ENCODE results near the gene CRLF3. TPM values are rescaled to one million over a fixed set of nuclear protein-coding genes. Genes with fewer than 3 reads are reported as not detected.

The CRLF3 gene
- total and polyA plus RNA-seq, 2 donors (not counting 1 experiment from before 2014, with no cell fraction given), result 31.6 to 83.2 TPM

DNA sequence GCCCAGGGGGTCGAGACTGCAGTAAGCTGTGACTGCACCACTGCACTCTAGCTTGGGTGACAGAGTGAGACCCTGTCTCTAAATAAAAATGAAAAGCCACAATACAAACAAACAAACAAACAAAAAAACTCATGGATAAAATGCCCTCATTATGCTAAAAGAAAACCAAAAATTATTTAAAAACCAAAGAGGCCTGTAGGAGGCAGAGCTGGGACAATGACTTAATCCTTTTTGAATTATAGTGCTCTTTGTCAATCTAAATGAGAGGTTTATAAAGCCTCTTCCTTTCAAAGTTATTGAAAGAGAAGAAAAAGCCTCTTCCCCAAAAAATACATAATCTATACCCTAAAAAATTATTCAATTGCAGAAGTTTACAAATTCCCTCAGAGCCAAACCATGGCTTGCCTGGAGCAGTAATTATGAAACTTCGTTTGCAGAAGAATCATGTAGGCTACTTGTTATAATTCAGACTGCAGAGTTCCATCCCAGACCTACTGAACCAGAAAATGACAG is 18.5 kb downstream of the CRLF3 start:
- ChIA-PET CTCF (interaction anchor here (0.6 to 14.7 kb wide), 6 partner anchors 14 to 262 kb away, joined by 3 to 207 read pairs (median 3); partner anchors contain the start of gene CRLF3), POLR2A (interaction anchor here (0.6 kb wide), 1 partner anchor 15 kb away, joined by 5 read pairs; no protein-coding TSS in a partner anchor)
- no peak for ATAC-seq (ENCODE audit: low read depth)
- Histone ChIP-seq H4K20me1 (ENCODE audit: control insufficient read depth, insufficient read depth, low read length, poor library complexity, severe bottlenecking) (peaks cover 4% of the 10 kb centered on the region), H3K9me3 (ENCODE audit: control extremely low read depth in 1 of 3, control insufficient read depth in 2 of 3, insufficient read depth in 1 of 3, low read length in 2 of 3) (no peaks in the 10 kb centered on the region), H3K4me3 (ENCODE audit: control extremely low read depth in 1 of 5, extremely low read depth in 1 of 5, insufficient read depth in 1 of 5, low read depth in 2 of 5, low read length in 4 of 5) (no peak overlapping the region), H3K27me3 (replicated peaks in 1 of 4; ENCODE audit: control extremely low read depth in 1 of 4, control insufficient read depth in 3 of 4, insufficient read depth in 4 of 4, low read length in 3 of 4) (no peaks in the 10 kb centered on the region), H3K4me1 (ENCODE audit: control insufficient read depth in 2 of 2, insufficient read depth in 2 of 2, low read length in 2 of 2) (peaks cover 42 to 51% of the 10 kb centered on the region in 2 donors), H3K27ac (ENCODE audit: low read length in 2 of 2) (peak overlapping the region in 1 of 2 donors; percentile 69), H3K9ac (ENCODE audit: low read length) (no peak overlapping the region), H3K36me3 (replicated peaks in 1 of 2; ENCODE audit: control extremely low read depth in 1 of 2, control insufficient read depth in 1 of 2, extremely low read depth in 1 of 2, insufficient read depth in 2 of 2, low read length in 1 of 2) (peaks cover 4 to 26% of the 10 kb centered on the region in 2 experiments), H3K79me2 (ENCODE audit: control insufficient read depth, insufficient read depth, low read length) (peaks cover 82% of the 10 kb centered on the region), H2AFZ (ENCODE audit: insufficient read depth, low read depth, low read length, poor library complexity, severe bottlenecking) (no peak overlapping the region), H3K4me2 (replicated peaks; ENCODE audit: low read depth, low read length, poor library complexity, severe bottlenecking) (peak overlapping the region; percentile 2)
- DNase-seq, result peak; percentile 26
- Mint-ChIP-seq H3K9me3 (ENCODE audit: insufficient read depth) (peaks cover 2% of the 10 kb centered on the region), H3K4me3 (peak overlapping the region; percentile 16), H3K27me3 (no peaks in the 10 kb centered on the region), H3K27ac (peak overlapping the region; percentile 88), H3K4me1 (peaks cover 48% of the 10 kb centered on the region)
- WGBS (ENCODE audit: insufficient coverage), result 70% methylated on average over 2 of the region's 2 CpGs
- no peak for TF ChIP-seq EZH2 (IDR thresholded peaks at IDR 0.05; ENCODE audit: borderline replicate concordance, insufficient read depth, low read depth, low read length, poor library complexity, severe bottlenecking)
- TF ChIP-seq, protein P1, sequence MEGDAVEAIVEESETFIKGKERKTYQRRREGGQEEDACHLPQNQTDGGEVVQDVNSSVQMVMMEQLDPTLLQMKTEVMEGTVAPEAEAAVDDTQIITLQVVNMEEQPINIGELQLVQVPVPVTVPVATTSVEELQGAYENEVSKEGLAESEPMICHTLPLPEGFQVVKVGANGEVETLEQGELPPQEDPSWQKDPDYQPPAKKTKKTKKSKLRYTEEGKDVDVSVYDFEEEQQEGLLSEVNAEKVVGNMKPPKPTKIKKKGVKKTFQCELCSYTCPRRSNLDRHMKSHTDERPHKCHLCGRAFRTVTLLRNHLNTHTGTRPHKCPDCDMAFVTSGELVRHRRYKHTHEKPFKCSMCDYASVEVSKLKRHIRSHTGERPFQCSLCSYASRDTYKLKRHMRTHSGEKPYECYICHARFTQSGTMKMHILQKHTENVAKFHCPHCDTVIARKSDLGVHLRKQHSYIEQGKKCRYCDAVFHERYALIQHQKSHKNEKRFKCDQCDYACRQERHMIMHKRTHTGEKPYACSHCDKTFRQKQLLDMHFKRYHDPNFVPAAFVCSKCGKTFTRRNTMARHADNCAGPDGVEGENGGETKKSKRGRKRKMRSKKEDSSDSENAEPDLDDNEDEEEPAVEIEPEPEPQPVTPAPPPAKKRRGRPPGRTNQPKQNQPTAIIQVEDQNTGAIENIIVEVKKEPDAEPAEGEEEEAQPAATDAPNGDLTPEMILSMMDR (IDR thresholded peaks at IDR 0.05), result peak; percentile 55
- intact Hi-C loops (cut with micrococcal nuclease), result loop anchor here (5.0 kb wide), 1 partner anchor 411 kb away; no protein-coding TSS in a partner anchor

DNA sequence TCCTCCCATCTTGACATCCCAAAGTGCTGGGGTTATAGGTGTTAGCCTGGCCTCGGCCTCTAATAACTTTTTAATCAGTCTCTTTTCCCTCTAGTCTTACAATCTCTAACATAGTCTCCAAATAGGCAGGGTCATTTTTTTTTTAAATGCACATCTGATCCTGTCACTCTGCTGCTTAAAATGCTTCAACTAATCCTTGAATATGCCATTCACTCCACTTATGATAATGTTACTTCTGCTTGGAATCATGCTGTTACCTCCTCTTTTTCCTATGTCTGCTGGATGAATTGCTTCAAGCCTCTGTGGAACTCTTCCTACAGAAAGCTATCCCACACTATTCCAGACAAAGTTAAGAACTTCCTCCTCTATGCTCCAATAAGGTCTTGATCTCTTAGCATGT is 22.8 kb downstream of the CRLF3 start:
- intact Hi-C loops (cut with micrococcal nuclease), result no loop called here
- ChIA-PET POLR2A (no interaction called here), CTCF (interaction anchor here (14.7 kb wide), 1 partner anchor 22 kb away, joined by 207 read pairs; the partner anchor contains the start of gene CRLF3)
- H3K27ac Mint-ChIP-seq, result peak overlapping the region; percentile 58
- H3K4me2 ChIP-seq (replicated peaks; ENCODE audit: low read depth, low read length, poor library complexity, severe bottlenecking), result no peak overlapping the region
- peaks cover 4% of the 10 kb centered on the region for H4K20me1 ChIP-seq (ENCODE audit: control insufficient read depth, insufficient read depth, low read length, poor library complexity, severe bottlenecking)
- H3K27me3 ChIP-seq (replicated peaks in 1 of 4; ENCODE audit: control extremely low read depth in 1 of 4, control insufficient read depth in 3 of 4, insufficient read depth in 4 of 4, low read length in 3 of 4), result no peaks in the 10 kb centered on the region
- WGBS (ENCODE audit: insufficient coverage), result no CpG with 5 or more reads among the region's 1 CpG
- H3K27me3 Mint-ChIP-seq, result no peaks in the 10 kb centered on the region
- H3K4me3 Mint-ChIP-seq, result no peak overlapping the region
- H3K4me3 ChIP-seq (ENCODE audit: control extremely low read depth in 1 of 5, extremely low read depth in 1 of 5, insufficient read depth in 1 of 5, low read depth in 2 of 5, low read length in 4 of 5), result no peak overlapping the region
- peaks cover 2% of the 10 kb centered on the region for H3K9me3 Mint-ChIP-seq (ENCODE audit: insufficient read depth)
- TF ChIP-seq, protein P1 (IDR thresholded peaks at IDR 0.05), result no peak
- H3K9me3 ChIP-seq (ENCODE audit: control extremely low read depth in 1 of 3, control insufficient read depth in 2 of 3, insufficient read depth in 1 of 3, low read length in 2 of 3), result no peaks in the 10 kb centered on the region
- H3K4me1 ChIP-seq (ENCODE audit: control insufficient read depth in 2 of 2, insufficient read depth in 2 of 2, low read length in 2 of 2), result peaks cover 12% of the 10 kb centered on the region in 2 donors
- no peak overlapping the region for H3K27ac ChIP-seq (ENCODE audit: low read length in 2 of 2)
- H3K4me1 Mint-ChIP-seq, result peaks cover 15% of the 10 kb centered on the region
- H3K79me2 ChIP-seq (ENCODE audit: control insufficient read depth, insufficient read depth, low read length), result peaks cover 63% of the 10 kb centered on the region
- no peak overlapping the region for H3K9ac ChIP-seq (ENCODE audit: low read length)
- no peak for DNase-seq
- ATAC-seq (ENCODE audit: low read depth), result no peak
- peaks cover 3 to 56% of the 10 kb centered on the region in 2 experiments for H3K36me3 ChIP-seq (replicated peaks in 1 of 2; ENCODE audit: control extremely low read depth in 1 of 2, control insufficient read depth in 1 of 2, extremely low read depth in 1 of 2, insufficient read depth in 2 of 2, low read length in 1 of 2)
- no peak overlapping the region for H2AFZ ChIP-seq (ENCODE audit: insufficient read depth, low read depth, low read length, poor library complexity, severe bottlenecking)

All from B cell (primary cell).